ENCODE data around the gene ENOX1. TPM values are rescaled to one million over a fixed set of nuclear protein-coding genes. Genes with fewer than 3 reads are reported as not detected.

ENOX1 gene
- total RNA-seq, 1 donor from 2014 or later = 2.5 TPM

DNA sequence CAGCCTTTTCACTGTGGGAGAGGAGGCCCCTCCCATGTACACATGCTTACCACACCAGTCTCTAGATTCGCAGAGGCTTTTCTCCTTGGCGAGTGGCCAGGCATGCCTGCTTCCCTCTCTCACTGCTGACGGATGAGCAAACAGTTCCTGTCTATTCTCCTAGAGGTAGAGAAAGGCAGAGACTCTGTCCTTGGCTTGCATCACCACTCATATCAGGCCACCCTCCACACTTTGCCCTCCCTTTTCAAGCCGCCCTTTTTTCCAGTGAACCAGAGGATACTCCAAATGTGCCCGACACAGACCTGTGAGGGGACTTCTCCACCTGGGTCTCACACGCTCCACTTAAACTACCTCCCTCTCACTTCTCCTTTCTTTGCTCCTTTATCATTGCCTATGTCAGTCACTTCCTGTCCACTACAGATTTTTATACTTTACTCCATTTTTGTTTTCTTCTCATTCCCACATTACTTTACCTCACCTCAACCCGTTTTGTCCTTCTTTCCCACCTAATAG is 478.8 kb downstream of the ENOX1 start:
- Mint-ChIP-seq H3K27ac (no peak overlapping the region), H3K9me3 (ENCODE audit: low read depth) (no peaks in the 10 kb centered on the region), H3K36me3 (ENCODE audit: insufficient read depth) (no peaks in the 10 kb centered on the region), H3K4me1 (ENCODE audit: low read depth) (peaks cover 10% of the 10 kb centered on the region), H3K27me3 (peaks cover 3% of the 10 kb centered on the region), H3K4me3 (ENCODE audit: low read depth) (no peak overlapping the region)
- TF ChIP-seq, protein P1, sequence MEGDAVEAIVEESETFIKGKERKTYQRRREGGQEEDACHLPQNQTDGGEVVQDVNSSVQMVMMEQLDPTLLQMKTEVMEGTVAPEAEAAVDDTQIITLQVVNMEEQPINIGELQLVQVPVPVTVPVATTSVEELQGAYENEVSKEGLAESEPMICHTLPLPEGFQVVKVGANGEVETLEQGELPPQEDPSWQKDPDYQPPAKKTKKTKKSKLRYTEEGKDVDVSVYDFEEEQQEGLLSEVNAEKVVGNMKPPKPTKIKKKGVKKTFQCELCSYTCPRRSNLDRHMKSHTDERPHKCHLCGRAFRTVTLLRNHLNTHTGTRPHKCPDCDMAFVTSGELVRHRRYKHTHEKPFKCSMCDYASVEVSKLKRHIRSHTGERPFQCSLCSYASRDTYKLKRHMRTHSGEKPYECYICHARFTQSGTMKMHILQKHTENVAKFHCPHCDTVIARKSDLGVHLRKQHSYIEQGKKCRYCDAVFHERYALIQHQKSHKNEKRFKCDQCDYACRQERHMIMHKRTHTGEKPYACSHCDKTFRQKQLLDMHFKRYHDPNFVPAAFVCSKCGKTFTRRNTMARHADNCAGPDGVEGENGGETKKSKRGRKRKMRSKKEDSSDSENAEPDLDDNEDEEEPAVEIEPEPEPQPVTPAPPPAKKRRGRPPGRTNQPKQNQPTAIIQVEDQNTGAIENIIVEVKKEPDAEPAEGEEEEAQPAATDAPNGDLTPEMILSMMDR (IDR thresholded peaks at IDR 0.05; ENCODE audit: unreplicated experiment) = no peak
- no peak for DNase-seq (ENCODE audit: low spot score, unreplicated experiment)

DNA sequence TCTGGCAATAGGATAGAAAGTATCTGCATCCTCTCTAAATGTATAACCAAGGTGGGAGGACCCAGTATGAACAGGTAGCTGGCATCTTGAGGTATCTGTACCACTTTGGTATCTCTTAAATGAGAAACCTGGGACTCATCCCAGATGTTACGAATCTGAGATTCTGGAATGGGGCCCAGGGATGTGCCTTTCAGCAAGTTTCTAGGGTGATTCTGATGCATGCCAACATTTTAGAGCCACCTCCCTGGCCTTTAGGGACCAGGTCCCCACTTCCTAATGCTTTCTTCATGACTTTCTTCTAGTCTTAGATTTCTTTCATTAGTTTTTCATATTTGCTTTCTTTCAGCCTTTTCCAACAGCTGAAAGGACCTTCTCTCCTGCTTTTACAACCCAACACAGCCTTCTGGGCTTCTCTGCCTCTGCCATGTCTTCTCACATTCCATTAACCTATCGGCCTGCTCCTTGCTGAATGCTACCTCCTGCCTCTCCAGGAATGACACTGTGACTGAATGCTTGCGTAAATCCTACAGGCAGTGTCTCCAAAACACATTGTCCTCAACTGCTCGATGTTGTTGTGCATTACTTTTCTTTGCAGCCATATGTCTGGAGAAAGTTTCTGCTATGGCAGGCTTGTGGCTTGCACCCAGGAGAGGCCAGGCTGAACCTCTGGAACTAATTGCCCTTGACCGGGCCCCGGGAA is 479.4 kb downstream of the ENOX1 start:
- Mint-ChIP-seq H3K9me3 (ENCODE audit: low read depth) (no peaks in the 10 kb centered on the region), H3K27me3 (peaks cover 3% of the 10 kb centered on the region), H3K4me3 (ENCODE audit: low read depth) (no peak overlapping the region), H3K36me3 (ENCODE audit: insufficient read depth) (no peaks in the 10 kb centered on the region), H3K4me1 (ENCODE audit: low read depth) (peaks cover 14% of the 10 kb centered on the region), H3K27ac (no peak overlapping the region)
- TF ChIP-seq, protein P1 (IDR thresholded peaks at IDR 0.05; ENCODE audit: unreplicated experiment) = no peak
- no peak for DNase-seq (ENCODE audit: low spot score, unreplicated experiment)

DNA sequence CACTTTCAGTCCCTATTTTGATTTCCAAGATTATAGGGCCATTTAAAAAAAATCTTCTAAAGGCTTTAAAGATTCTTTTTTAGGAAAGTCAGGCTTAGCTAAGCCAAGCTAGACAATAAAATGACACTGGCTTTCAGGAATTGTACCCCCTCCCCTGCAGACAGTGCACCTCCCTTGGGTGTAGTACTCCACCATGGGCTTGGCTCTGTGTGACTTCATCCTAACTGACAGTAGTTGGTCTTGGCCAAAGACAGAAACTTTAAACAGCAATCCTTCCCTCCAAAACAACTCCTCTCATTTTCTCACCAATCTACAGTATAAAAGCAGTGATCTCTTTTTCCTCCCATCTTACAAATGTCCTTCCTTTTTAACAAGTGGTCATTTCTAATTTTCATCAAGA is 480.4 kb downstream of the ENOX1 start:
- no peaks in the 10 kb centered on the region for H3K9me3 Mint-ChIP-seq (ENCODE audit: low read depth)
- peaks cover 14% of the 10 kb centered on the region for H3K4me1 Mint-ChIP-seq (ENCODE audit: low read depth)
- TF ChIP-seq, protein P1 (IDR thresholded peaks at IDR 0.05; ENCODE audit: unreplicated experiment) = no peak
- DNase-seq (ENCODE audit: low spot score, unreplicated experiment) = no peak
- H3K27ac Mint-ChIP-seq = no peak overlapping the region
- H3K4me3 Mint-ChIP-seq (ENCODE audit: low read depth) = no peak overlapping the region
- H3K36me3 Mint-ChIP-seq (ENCODE audit: insufficient read depth) = no peaks in the 10 kb centered on the region
- peaks cover 3% of the 10 kb centered on the region for H3K27me3 Mint-ChIP-seq

DNA sequence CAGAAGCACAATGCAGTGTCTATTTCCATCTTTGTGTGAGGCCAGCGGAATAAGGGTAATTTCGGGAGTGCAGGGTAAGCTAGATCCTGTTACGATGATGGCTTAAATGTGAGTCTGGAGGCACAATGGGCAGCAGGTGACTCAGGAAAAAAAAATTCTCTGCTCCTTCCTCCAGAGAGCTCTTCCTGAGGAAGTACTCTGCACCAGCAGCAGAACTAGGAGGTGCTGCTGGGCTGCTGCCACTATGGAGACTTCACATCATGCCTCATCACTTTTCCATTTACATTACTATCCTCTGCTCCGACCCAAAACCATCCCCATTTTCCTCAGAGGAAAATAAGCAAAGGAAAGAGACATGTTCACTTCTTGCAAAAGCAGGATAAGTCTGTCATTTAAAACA is 481.4 kb downstream of the ENOX1 start:
- Mint-ChIP-seq H3K4me1 (ENCODE audit: low read depth) (peaks cover 16% of the 10 kb centered on the region), H3K27ac (no peak overlapping the region), H3K27me3 (peaks cover 3% of the 10 kb centered on the region), H3K9me3 (ENCODE audit: low read depth) (no peaks in the 10 kb centered on the region), H3K36me3 (ENCODE audit: insufficient read depth) (no peaks in the 10 kb centered on the region), H3K4me3 (ENCODE audit: low read depth) (no peak overlapping the region)
- TF ChIP-seq, protein P1 (IDR thresholded peaks at IDR 0.05; ENCODE audit: unreplicated experiment) = no peak
- no peak for DNase-seq (ENCODE audit: low spot score, unreplicated experiment)

DNA sequence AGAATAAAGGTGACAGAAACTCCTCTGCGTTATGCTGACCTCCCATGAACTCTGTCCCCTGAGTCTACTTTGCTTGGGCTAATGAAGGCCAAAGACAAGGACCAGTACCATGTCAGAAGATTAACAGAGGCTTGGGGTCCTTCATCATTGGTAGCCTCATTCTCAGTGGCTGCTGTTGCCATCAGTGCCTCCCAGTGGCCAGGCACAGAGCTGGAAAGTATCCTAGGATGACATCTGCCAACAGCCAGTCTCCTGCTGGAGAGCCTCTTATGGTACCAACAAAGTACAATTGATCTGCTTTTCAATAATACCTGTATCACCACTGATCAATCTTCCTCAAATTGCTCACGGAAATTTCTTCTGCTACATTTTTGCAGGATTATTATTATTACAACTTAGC is 481.8 kb downstream of the ENOX1 start:
- Mint-ChIP-seq H3K27ac (no peak overlapping the region), H3K27me3 (peaks cover 3% of the 10 kb centered on the region), H3K4me3 (ENCODE audit: low read depth) (no peak overlapping the region), H3K9me3 (ENCODE audit: low read depth) (no peaks in the 10 kb centered on the region), H3K36me3 (ENCODE audit: insufficient read depth) (no peaks in the 10 kb centered on the region), H3K4me1 (ENCODE audit: low read depth) (peaks cover 17% of the 10 kb centered on the region)
- DNase-seq (ENCODE audit: low spot score, unreplicated experiment) = no peak
- TF ChIP-seq, protein P1 (IDR thresholded peaks at IDR 0.05; ENCODE audit: unreplicated experiment) = no peak
